Activated gamma-delta T cell treated with anti-CD3 and anti-CD28 coated beads, Interleukin-2, amount 50 U/mL, for 16 hours (primary cell): Measurements from ENCODE around the gene PEAK1.

Source experiments
- DNase-seq: peaks from one replicate; pipeline ENCODE4 v3.0.0-alpha.2; 2020; ENCODE audit warnings: low read depth

Gene PEAK1

DNA sequence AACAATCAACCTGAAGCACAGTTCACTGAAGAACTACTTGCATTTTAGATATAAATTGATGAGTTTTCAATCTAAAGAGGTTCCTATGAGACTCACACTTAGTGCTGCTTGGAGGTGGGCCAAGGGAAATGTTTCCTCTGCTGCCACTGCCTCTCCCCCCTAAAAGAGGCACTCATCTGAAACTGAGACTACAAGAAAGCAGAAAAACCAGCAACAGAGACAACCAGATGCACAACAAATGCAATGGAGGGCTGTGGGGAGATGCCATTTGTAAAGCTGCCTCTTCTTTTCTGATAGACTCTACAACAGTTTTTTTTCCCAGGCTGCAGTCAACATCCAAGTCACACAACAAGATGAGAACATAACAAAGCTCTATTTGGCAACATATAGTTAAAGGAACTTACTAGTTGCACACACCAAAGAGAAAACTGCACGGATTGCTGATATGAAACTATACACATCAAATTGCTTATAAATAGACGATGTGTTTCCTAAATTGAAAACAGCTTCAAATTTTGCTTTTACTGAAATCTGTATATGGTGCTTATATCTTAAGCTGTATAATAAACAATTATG, 360.0 kb downstream of the PEAK1 start:
- DNase-seq: no peak

DNA sequence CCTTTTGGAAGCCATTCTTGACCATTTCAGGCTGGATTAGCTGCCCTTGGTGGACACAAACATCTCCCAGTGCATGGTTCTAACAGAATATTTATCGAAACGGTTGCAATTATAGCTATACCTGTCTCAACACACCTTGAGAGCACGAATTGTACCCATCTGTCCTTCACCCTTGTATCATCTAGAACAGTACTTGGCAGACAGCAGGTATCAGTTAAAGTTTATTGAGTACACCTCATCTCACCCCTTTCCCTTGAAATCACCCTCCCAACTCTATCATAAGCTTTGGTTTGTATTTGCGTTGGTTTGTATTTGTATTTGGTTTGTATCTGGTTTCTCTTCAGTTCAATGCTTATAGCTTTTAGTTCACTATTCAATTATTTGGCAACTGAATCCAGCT, 361.4 kb downstream of the PEAK1 start:
- DNase-seq: no peak

DNA sequence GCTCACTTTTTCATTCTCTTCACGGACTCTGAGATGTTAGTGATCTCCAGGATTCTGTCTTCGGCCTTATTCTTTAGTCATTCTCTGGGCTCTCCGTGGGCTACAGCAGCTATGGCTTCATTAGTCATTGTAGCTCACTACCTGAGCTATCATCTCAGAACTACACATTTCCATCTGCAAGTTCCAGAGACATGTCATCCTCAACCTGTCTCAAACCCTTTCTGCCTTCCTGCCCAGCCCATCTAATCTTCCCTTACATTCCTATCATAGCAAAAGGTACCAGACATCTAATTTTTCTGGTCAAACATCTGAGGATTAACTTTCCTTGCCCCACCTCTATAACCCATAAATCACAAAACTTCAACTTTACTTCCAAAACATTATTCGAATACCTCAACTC, 362.2 kb downstream of the PEAK1 start:
- no peak for DNase-seq

GRCh38 chr15:77057072-77057471, 362.8 kb downstream of the PEAK1 start:
- DNase-seq: no peak

DNA sequence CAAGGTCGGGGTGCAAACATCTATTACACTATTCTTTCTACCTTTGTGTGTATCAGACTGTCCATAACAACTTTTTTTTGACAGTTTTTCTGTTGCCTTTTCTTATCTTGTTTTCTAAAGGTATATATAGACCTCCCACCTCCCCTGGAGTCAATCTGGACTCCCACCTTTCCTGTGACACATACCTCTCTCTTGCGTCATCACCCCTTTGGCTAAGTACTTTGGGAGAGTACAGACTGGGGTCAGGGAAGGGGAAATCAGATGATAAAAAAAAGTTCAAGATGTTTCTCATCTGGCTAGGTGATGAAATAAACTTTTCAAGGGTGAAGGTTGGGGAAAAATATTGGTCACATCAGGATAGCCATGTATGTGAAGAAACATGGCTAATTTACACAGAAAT, 366.2 kb downstream of the PEAK1 start:
- DNase-seq: no peak

DNA sequence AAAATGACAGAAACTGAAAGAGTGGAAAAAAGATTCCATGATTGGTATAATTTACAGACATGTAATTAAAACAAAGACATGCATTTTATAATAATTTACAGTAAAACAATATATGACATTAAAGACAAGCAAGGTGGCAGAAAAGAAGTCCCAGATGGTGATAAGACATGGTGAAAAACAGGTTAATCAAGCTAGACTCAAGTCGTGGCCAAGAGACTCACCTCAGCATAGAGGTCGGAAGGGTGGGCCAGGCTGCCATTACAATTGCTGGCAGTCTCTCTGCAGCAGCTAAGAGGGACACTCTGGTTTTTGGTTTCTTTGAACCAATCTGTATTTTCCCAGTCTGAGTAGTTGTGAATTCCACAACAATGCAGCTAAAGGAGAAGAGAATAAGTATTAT, 367.3 kb downstream of the PEAK1 start:
- DNase-seq: no peak
